Measurements from ENCODE around the gene COL12A1. TPM values are rescaled to one million over a fixed set of nuclear protein-coding genes. Genes with fewer than 3 reads are reported as not detected.

Gene COL12A1
- total and polyA plus RNA-seq, 3 experiments from 2014 or later, result not detected

- no peaks in the 10 kb centered on the region for H3K27me3 ChIP-seq (ENCODE audit: insufficient read depth, low read length, poor library complexity, severe bottlenecking)
- H3K36me3 ChIP-seq (ENCODE audit: insufficient read depth, low read length), result no peaks in the 10 kb centered on the region
- Mint-ChIP-seq H3K4me1 (peaks cover 0 to 3% (median 2%) of the 10 kb centered on the region in 3 donors), H3K27me3 (peaks cover 28 to 65% of the 10 kb centered on the region in 2 donors), H3K9me3 (no peaks in the 10 kb centered on the region), H3K36me3 (no peaks in the 10 kb centered on the region), H3K27ac (no peak overlapping the region), H3K4me3 (no peak overlapping the region)
- CTCF ChIA-PET, result interaction anchor here (5.2 kb wide), 1 partner anchor 11 kb away, joined by 38 read pairs; no protein-coding TSS in a partner anchor
- H3K9me3 ChIP-seq (ENCODE audit: low read length), result no peaks in the 10 kb centered on the region
- POLR2A ChIA-PET, result no interaction called here
- H3K4me1 ChIP-seq (ENCODE audit: insufficient read depth, low read length), result no peaks in the 10 kb centered on the region
- no peak overlapping the region for H3K4me3 ChIP-seq (ENCODE audit: low read length)
- no peak overlapping the region for H3K27ac ChIP-seq (ENCODE audit: low read depth, low read length)
- no peak for DNase-seq
Observed at GRCh38 chr6:75221116-75221515, 15.3 kb upstream of the COL12A1 start.

- H3K4me3 ChIP-seq (ENCODE audit: low read length), result no peak overlapping the region
- no peaks in the 10 kb centered on the region for H3K4me1 ChIP-seq (ENCODE audit: insufficient read depth, low read length)
- Mint-ChIP-seq H3K9me3 (no peaks in the 10 kb centered on the region), H3K27me3 (peaks cover 28 to 72% of the 10 kb centered on the region in 2 donors), H3K4me3 (no peak overlapping the region), H3K36me3 (no peaks in the 10 kb centered on the region), H3K27ac (no peak overlapping the region), H3K4me1 (no peaks in the 10 kb centered on the region)
- CTCF ChIA-PET, result interaction anchor here (5.2 kb wide), 1 partner anchor 10 kb away, joined by 38 read pairs; no protein-coding TSS in a partner anchor
- no peaks in the 10 kb centered on the region for H3K9me3 ChIP-seq (ENCODE audit: low read length)
- peaks cover 3% of the 10 kb centered on the region for H3K27me3 ChIP-seq (ENCODE audit: insufficient read depth, low read length, poor library complexity, severe bottlenecking)
- no peaks in the 10 kb centered on the region for H3K36me3 ChIP-seq (ENCODE audit: insufficient read depth, low read length)
- no peak overlapping the region for H3K27ac ChIP-seq (ENCODE audit: low read depth, low read length)
- POLR2A ChIA-PET, result no interaction called here
- DNase-seq, result no peak
Observed at GRCh38 chr6:75220357-75220756, 14.5 kb upstream of the COL12A1 start.

- Histone ChIP-seq H3K36me3 (ENCODE audit: insufficient read depth, low read length) (no peaks in the 10 kb centered on the region), H3K27ac (ENCODE audit: low read depth, low read length) (no peak overlapping the region), H3K4me1 (ENCODE audit: insufficient read depth, low read length) (no peaks in the 10 kb centered on the region), H3K4me3 (ENCODE audit: low read length) (no peak overlapping the region), H3K27me3 (ENCODE audit: insufficient read depth, low read length, poor library complexity, severe bottlenecking) (peaks cover 3% of the 10 kb centered on the region), H3K9me3 (ENCODE audit: low read length) (no peaks in the 10 kb centered on the region)
- no peaks in the 10 kb centered on the region for H3K9me3 Mint-ChIP-seq
- no peaks in the 10 kb centered on the region for H3K4me1 Mint-ChIP-seq
- no peak for DNase-seq
- POLR2A ChIA-PET, result no interaction called here
- H3K36me3 Mint-ChIP-seq, result no peaks in the 10 kb centered on the region
- H3K27me3 Mint-ChIP-seq, result peaks cover 26 to 65% of the 10 kb centered on the region in 2 donors
- CTCF ChIA-PET, result interaction anchor here (5.2 kb wide), 1 partner anchor 9 kb away, joined by 38 read pairs; no protein-coding TSS in a partner anchor
- no peak overlapping the region for H3K27ac Mint-ChIP-seq
- H3K4me3 Mint-ChIP-seq, result no peak overlapping the region
Observed at GRCh38 chr6:75219263-75219662, 13.4 kb upstream of the COL12A1 start.

GRCh38 chr6:75217193-75217592, 11.3 kb upstream of the COL12A1 start:
- no peak overlapping the region for H3K4me3 Mint-ChIP-seq
- H3K27me3 Mint-ChIP-seq, result peaks cover 25 to 58% of the 10 kb centered on the region in 2 donors
- no peaks in the 10 kb centered on the region for H3K9me3 Mint-ChIP-seq

GRCh38 chr6:75215291-75215690, 9.4 kb upstream of the COL12A1 start:
- H3K4me1 ChIP-seq (ENCODE audit: insufficient read depth, low read length), result no peaks in the 10 kb centered on the region
- Mint-ChIP-seq H3K27ac (no peak overlapping the region), H3K4me1 (peaks cover 0 to 4% (median 0%) of the 10 kb centered on the region in 3 donors), H3K4me3 (no peak overlapping the region), H3K27me3 (peaks cover 25 to 65% of the 10 kb centered on the region in 2 donors), H3K9me3 (no peaks in the 10 kb centered on the region), H3K36me3 (no peaks in the 10 kb centered on the region)
- peaks cover 7% of the 10 kb centered on the region for H3K27me3 ChIP-seq (ENCODE audit: insufficient read depth, low read length, poor library complexity, severe bottlenecking)
- ChIA-PET POLR2A (no interaction called here), CTCF (no interaction called here)
- no peaks in the 10 kb centered on the region for H3K9me3 ChIP-seq (ENCODE audit: low read length)
- H3K36me3 ChIP-seq (ENCODE audit: insufficient read depth, low read length), result no peaks in the 10 kb centered on the region
- no peak for DNase-seq
- no peak overlapping the region for H3K27ac ChIP-seq (ENCODE audit: low read depth, low read length)
- no peak overlapping the region for H3K4me3 ChIP-seq (ENCODE audit: low read length)

More at GRCh38 chr6:75217193-75217592, 11.3 kb upstream of the COL12A1 start:
- Mint-ChIP-seq H3K4me1 (no peaks in the 10 kb centered on the region), H3K27ac (no peak overlapping the region), H3K36me3 (no peaks in the 10 kb centered on the region)
- Histone ChIP-seq H3K27me3 (ENCODE audit: insufficient read depth, low read length, poor library complexity, severe bottlenecking) (peaks cover 3% of the 10 kb centered on the region), H3K36me3 (ENCODE audit: insufficient read depth, low read length) (no peaks in the 10 kb centered on the region), H3K4me3 (ENCODE audit: low read length) (no peak overlapping the region), H3K9me3 (ENCODE audit: low read length) (no peaks in the 10 kb centered on the region), H3K27ac (ENCODE audit: low read depth, low read length) (no peak overlapping the region), H3K4me1 (ENCODE audit: insufficient read depth, low read length) (no peaks in the 10 kb centered on the region)
- no peak for DNase-seq
- POLR2A ChIA-PET, result no interaction called here
- CTCF ChIA-PET, result interaction anchor here (5.2 kb wide), 1 partner anchor 7 kb away, joined by 38 read pairs; no protein-coding TSS in a partner anchor

- no peak overlapping the region for H3K4me3 ChIP-seq (ENCODE audit: low read length)
- peaks cover 12% of the 10 kb centered on the region for H3K27me3 ChIP-seq (ENCODE audit: insufficient read depth, low read length, poor library complexity, severe bottlenecking)
- H3K27ac Mint-ChIP-seq, result no peak overlapping the region
- peaks cover 26 to 63% of the 10 kb centered on the region in 2 donors for H3K27me3 Mint-ChIP-seq
- no peak overlapping the region for H3K4me3 Mint-ChIP-seq
- no peak overlapping the region for H3K27ac ChIP-seq (ENCODE audit: low read depth, low read length)
- H3K4me1 Mint-ChIP-seq, result peaks cover 5 to 9% (median 5%) of the 10 kb centered on the region in 3 donors
- H3K4me1 ChIP-seq (ENCODE audit: insufficient read depth, low read length), result peaks cover 2% of the 10 kb centered on the region
- ChIA-PET CTCF (no interaction called here), POLR2A (interaction anchor here (0.5 kb wide), 1 partner anchor 20 kb away, joined by 3 read pairs; no protein-coding TSS in a partner anchor)
- no peaks in the 10 kb centered on the region for H3K9me3 ChIP-seq (ENCODE audit: low read length)
- no peaks in the 10 kb centered on the region for H3K36me3 ChIP-seq (ENCODE audit: insufficient read depth, low read length)
- no peaks in the 10 kb centered on the region for H3K36me3 Mint-ChIP-seq
- DNase-seq, result no peak
- H3K9me3 Mint-ChIP-seq, result no peaks in the 10 kb centered on the region
Observed at GRCh38 chr6:75213732-75214131, 7.9 kb upstream of the COL12A1 start.

- Mint-ChIP-seq H3K4me3 (no peak overlapping the region), H3K27ac (no peak overlapping the region), H3K9me3 (no peaks in the 10 kb centered on the region), H3K4me1 (peaks cover 11 to 16% (median 11%) of the 10 kb centered on the region in 3 donors), H3K27me3 (peaks cover 30 to 67% of the 10 kb centered on the region in 2 donors), H3K36me3 (no peaks in the 10 kb centered on the region)
- DNase-seq, result no peak
- peaks cover 8% of the 10 kb centered on the region for H3K4me1 ChIP-seq (ENCODE audit: insufficient read depth, low read length)
- H3K27ac ChIP-seq (ENCODE audit: low read depth, low read length), result no peak overlapping the region
- no peak overlapping the region for H3K4me3 ChIP-seq (ENCODE audit: low read length)
- ChIA-PET CTCF (no interaction called here), POLR2A (interaction anchor here (0.5 kb wide), 1 partner anchor 20 kb away, joined by 3 read pairs; no protein-coding TSS in a partner anchor)
- no peaks in the 10 kb centered on the region for H3K36me3 ChIP-seq (ENCODE audit: insufficient read depth, low read length)
- H3K9me3 ChIP-seq (ENCODE audit: low read length), result no peaks in the 10 kb centered on the region
- H3K27me3 ChIP-seq (ENCODE audit: insufficient read depth, low read length, poor library complexity, severe bottlenecking), result peaks cover 18% of the 10 kb centered on the region
Observed at GRCh38 chr6:75213112-75213511, 7.3 kb upstream of the COL12A1 start.

GRCh38 chr6:75211920-75212590, 6.2 kb upstream of the COL12A1 start:
- H3K27me3 Mint-ChIP-seq, result peaks cover 34 to 68% of the 10 kb centered on the region in 2 donors
- DNase-seq, result no peak
- Histone ChIP-seq H3K4me3 (ENCODE audit: low read length) (no peak overlapping the region), H3K27me3 (ENCODE audit: insufficient read depth, low read length, poor library complexity, severe bottlenecking) (peaks cover 24% of the 10 kb centered on the region), H3K4me1 (ENCODE audit: insufficient read depth, low read length) (peaks cover 19% of the 10 kb centered on the region), H3K27ac (ENCODE audit: low read depth, low read length) (no peak overlapping the region), H3K9me3 (ENCODE audit: low read length) (no peaks in the 10 kb centered on the region), H3K36me3 (ENCODE audit: insufficient read depth, low read length) (no peaks in the 10 kb centered on the region)
- no peaks in the 10 kb centered on the region for H3K36me3 Mint-ChIP-seq
- H3K9me3 Mint-ChIP-seq, result no peaks in the 10 kb centered on the region
- ChIA-PET POLR2A (no interaction called here), CTCF (interaction anchor here (1.5 to 6.0 kb wide), 8 partner anchors 7 to 1479 kb away, joined by 4 to 94 read pairs (median 13); no protein-coding TSS in a partner anchor)
- no peak overlapping the region for H3K4me3 Mint-ChIP-seq
- no peak overlapping the region for H3K27ac Mint-ChIP-seq
- peaks cover 20 to 26% (median 22%) of the 10 kb centered on the region in 3 donors for H3K4me1 Mint-ChIP-seq
